BLaER1 treated with 17β-estradiol and CSF1 and Interleukin-3, amounts not matched to agents 10 nM and 100 nM (cell line): ENCODE results near the gene NIT2.
A peak's percentile ranks its signal among the peaks of the same experiment; 100 is the strongest.
"Not testable (repeated sequence)": the region's sequence is repeated elsewhere in the genome, so short reads cannot be mapped to it uniquely, and the experiment has no call there.

ENCODE experiments used
- H3K27ac ChIP-seq, 11 experiments: shearing (Covaris generic); formaldehyde crosslinking; 2 replicates each; pipeline ENCODE4 v1.8.1; 2022
- H3K27me3 ChIP-seq, 11 experiments: shearing (Covaris generic); formaldehyde crosslinking; 2 replicates each; pipeline ENCODE4 v1.8.1; 2022
- H3K36me3 ChIP-seq, 11 experiments: shearing (Covaris generic); formaldehyde crosslinking; 2 replicates each; pipeline ENCODE4 v1.8.1; 2022
- H3K4me1 ChIP-seq, 10 experiments: shearing (Covaris generic); formaldehyde crosslinking; 2 replicates each; pipeline ENCODE4 v1.8.1; 2022
- H3K4me2 ChIP-seq, 11 experiments: shearing (Covaris generic); formaldehyde crosslinking; 2 replicates each; pipeline ENCODE4 v1.8.1; 2022
- H3K4me3 ChIP-seq, 10 experiments: shearing (Covaris generic); formaldehyde crosslinking; 2 replicates each; pipeline ENCODE4 v1.8.1; 2022
- H3K9ac ChIP-seq, 11 experiments: shearing (Covaris generic); formaldehyde crosslinking; 2 replicates each; pipeline ENCODE4 v1.8.1; 2022
- H3K9me3 ChIP-seq, 11 experiments: shearing (Covaris generic); formaldehyde crosslinking; replicated peaks in 1 of 11; 2 replicates each; pipeline ENCODE4 v1.8.1; 2022
- H4K20me1 ChIP-seq, 11 experiments: shearing (Covaris generic); formaldehyde crosslinking; 2 replicates each; pipeline ENCODE4 v1.8.1; 2022
- Cebpa-rat ChIP-seq, 11 experiments: shearing (Covaris generic); IDR thresholded peaks; 2 replicates each; pipeline ENCODE4 v1.8.1; 2022

The NIT2 gene

GRCh38 chr3:100331660-100332059 is 2.9 kb upstream of the NIT2 start:
- peaks cover 0 to 11% (median 6%) of the 10 kb centered on the region in 11 experiments; a peak in 10 of 22 replicates for H3K9me3 ChIP-seq
- no peak overlapping the region for H3K27ac ChIP-seq
- H3K4me2 ChIP-seq, result no peak overlapping the region
- no peak for TF ChIP-seq Cebpa-rat (IDR thresholded peaks at IDR 0.05)
- no peaks in the 10 kb centered on the region for H4K20me1 ChIP-seq
- H3K27me3 ChIP-seq, result no peaks in the 10 kb centered on the region
- H3K4me1 ChIP-seq, result peaks cover 18 to 29% (median 21%) of the 10 kb centered on the region in 10 experiments
- H3K4me3 ChIP-seq, result no peak overlapping the region
- no peak overlapping the region for H3K9ac ChIP-seq
- peaks cover 0 to 11% (median 9%) of the 10 kb centered on the region in 11 experiments; a peak in 17 of 22 replicates for H3K36me3 ChIP-seq

GRCh38 chr3:100333051-100333450 is 1.5 kb upstream of the NIT2 start:
- H3K4me2 ChIP-seq, result peak overlapping the region in 3 of 11 experiments; percentile 37 to 94 (median 72); a peak in 4 of 22 replicates
- no peak for TF ChIP-seq Cebpa-rat (IDR thresholded peaks at IDR 0.05)
- no peak overlapping the region for H3K4me3 ChIP-seq
- H3K9me3 ChIP-seq, result no peaks in the 10 kb centered on the region; a peak in 1 of 22 replicates
- H4K20me1 ChIP-seq, result no peaks in the 10 kb centered on the region
- no peak overlapping the region for H3K27ac ChIP-seq
- H3K9ac ChIP-seq, result no peak overlapping the region
- H3K27me3 ChIP-seq, result no peaks in the 10 kb centered on the region
- peaks cover 0 to 3% (median 0%) of the 10 kb centered on the region in 11 experiments; a peak in 4 of 22 replicates for H3K36me3 ChIP-seq
- peaks cover 18 to 29% (median 21%) of the 10 kb centered on the region in 10 experiments for H3K4me1 ChIP-seq

GRCh38 chr3:100333970-100334487 is 528 bp upstream of the NIT2 start:
- H3K4me1 ChIP-seq, result peaks cover 18 to 29% (median 21%) of the 10 kb centered on the region in 10 experiments
- no peaks in the 10 kb centered on the region for H3K27me3 ChIP-seq
- no peak for TF ChIP-seq Cebpa-rat (IDR thresholded peaks at IDR 0.05)
- peaks cover 0 to 9% (median 0%) of the 10 kb centered on the region in 11 experiments; a peak in 2 of 22 replicates for H4K20me1 ChIP-seq
- peak overlapping the region; percentile 72 to 94 (median 88) for H3K4me2 ChIP-seq
- H3K4me3 ChIP-seq, result peak overlapping the region; percentile 73 to 91 (median 82)
- H3K27ac ChIP-seq, result peak overlapping the region in 10 of 11 experiments; percentile 54 to 95 (median 90); a peak in 18 of 22 replicates
- peaks cover 4 to 13% (median 7%) of the 10 kb centered on the region in 11 experiments; a peak in 20 of 22 replicates for H3K36me3 ChIP-seq
- H3K9me3 ChIP-seq, result no peaks in the 10 kb centered on the region; a peak in 1 of 22 replicates
- H3K9ac ChIP-seq, result peak overlapping the region; percentile 82 to 93 (median 88)

- H3K27ac ChIP-seq, result peak overlapping the region in 9 of 11 experiments; percentile 83 to 95 (median 90); a peak in 19 of 22 replicates
Observed at GRCh38 chr3:100335434-100335833, 877 bp downstream of the NIT2 start.

GRCh38 chr3:100336229-100336628 is 1.7 kb downstream of the NIT2 start:
- Histone ChIP-seq H3K4me1 (peaks cover 18 to 29% (median 21%) of the 10 kb centered on the region in 10 experiments), H4K20me1 (peaks cover 0 to 10% (median 0%) of the 10 kb centered on the region in 11 experiments; a peak in 2 of 22 replicates), H3K4me2 (peak overlapping the region in 8 of 11 experiments; percentile 72 to 91 (median 88); a peak in 9 of 22 replicates), H3K36me3 (peaks cover 26 to 35% (median 29%) of the 10 kb centered on the region in 11 experiments)
- not testable (repeated sequence) for H3K9me3 ChIP-seq, H3K27me3 ChIP-seq, H3K27ac ChIP-seq, H3K4me3 ChIP-seq, H3K9ac ChIP-seq

More at GRCh38 chr3:100335434-100335833, 877 bp downstream of the NIT2 start:
- H3K36me3 ChIP-seq, result peaks cover 18 to 27% (median 21%) of the 10 kb centered on the region in 11 experiments
- peaks cover 0 to 10% (median 0%) of the 10 kb centered on the region in 11 experiments; a peak in 2 of 22 replicates for H4K20me1 ChIP-seq
- peaks cover 18 to 29% (median 21%) of the 10 kb centered on the region in 10 experiments for H3K4me1 ChIP-seq
- H3K4me2 ChIP-seq, result peak overlapping the region; percentile 72 to 94 (median 88)
- H3K4me3 ChIP-seq, result peak overlapping the region; percentile 73 to 91 (median 82)
- no peaks in the 10 kb centered on the region for H3K9me3 ChIP-seq
- H3K9ac ChIP-seq, result peak overlapping the region; percentile 82 to 93 (median 88)
- H3K27me3 ChIP-seq, result no peaks in the 10 kb centered on the region
- TF ChIP-seq Cebpa-rat (IDR thresholded peaks at IDR 0.05), result no peak

GRCh38 chr3:100338911-100339310 is 4.4 kb downstream of the NIT2 start:
- peaks cover 8 to 17% (median 11%) of the 10 kb centered on the region in 11 experiments; a peak in 21 of 22 replicates for H3K9me3 ChIP-seq

GRCh38 chr3:100339786-100340185 is 5.2 kb downstream of the NIT2 start:
- Histone ChIP-seq H3K9ac (no peak overlapping the region), H3K9me3 (peaks cover 8 to 17% (median 11%) of the 10 kb centered on the region in 11 experiments; a peak in 21 of 22 replicates), H3K27ac (no peak overlapping the region), H3K27me3 (no peaks in the 10 kb centered on the region), H3K4me1 (peaks cover 8 to 13% (median 12%) of the 10 kb centered on the region in 10 experiments), H3K4me3 (no peak overlapping the region), H4K20me1 (peaks cover 0 to 10% (median 0%) of the 10 kb centered on the region in 11 experiments; a peak in 2 of 22 replicates), H3K36me3 (peaks cover 56 to 70% (median 63%) of the 10 kb centered on the region in 11 experiments), H3K4me2 (no peak overlapping the region)
- TF ChIP-seq Cebpa-rat (IDR thresholded peaks at IDR 0.05), result no peak

More at GRCh38 chr3:100338911-100339310, 4.4 kb downstream of the NIT2 start:
- Histone ChIP-seq H3K36me3 (peaks cover 51 to 62% (median 54%) of the 10 kb centered on the region in 11 experiments), H3K4me3 (no peak overlapping the region), H3K4me2 (no peak overlapping the region), H3K27me3 (no peaks in the 10 kb centered on the region), H3K9ac (no peak overlapping the region), H3K4me1 (peaks cover 12 to 18% (median 16%) of the 10 kb centered on the region in 10 experiments), H4K20me1 (peaks cover 0 to 10% (median 0%) of the 10 kb centered on the region in 11 experiments; a peak in 2 of 22 replicates), H3K27ac (no peak overlapping the region)
- no peak for TF ChIP-seq Cebpa-rat (IDR thresholded peaks at IDR 0.05)

GRCh38 chr3:100340527-100340926 is 6.0 kb downstream of the NIT2 start:
- peaks cover 8 to 17% (median 11%) of the 10 kb centered on the region in 11 experiments; a peak in 21 of 22 replicates for H3K9me3 ChIP-seq
- peaks cover 4 to 7% (median 6%) of the 10 kb centered on the region in 10 experiments for H3K4me1 ChIP-seq
- no peak overlapping the region for H3K27ac ChIP-seq
- no peak for TF ChIP-seq Cebpa-rat (IDR thresholded peaks at IDR 0.05)
- H3K4me3 ChIP-seq, result no peak overlapping the region
- H3K9ac ChIP-seq, result no peak overlapping the region
- H3K27me3 ChIP-seq, result no peaks in the 10 kb centered on the region
- H3K4me2 ChIP-seq, result no peak overlapping the region
- peaks cover 0 to 10% (median 0%) of the 10 kb centered on the region in 11 experiments; a peak in 2 of 22 replicates for H4K20me1 ChIP-seq
- peaks cover 62 to 78% (median 70%) of the 10 kb centered on the region in 11 experiments for H3K36me3 ChIP-seq

- peaks cover 82 to 88% (median 86%) of the 10 kb centered on the region in 11 experiments for H3K36me3 ChIP-seq
- peaks cover 0 to 11% (median 7%) of the 10 kb centered on the region in 11 experiments; a peak in 15 of 22 replicates for H3K9me3 ChIP-seq
- no peak for TF ChIP-seq Cebpa-rat (IDR thresholded peaks at IDR 0.05)
- H3K4me2 ChIP-seq, result no peak overlapping the region
- H4K20me1 ChIP-seq, result no peaks in the 10 kb centered on the region
- H3K4me1 ChIP-seq, result no peaks in the 10 kb centered on the region
- H3K27ac ChIP-seq, result no peak overlapping the region
- H3K9ac ChIP-seq, result no peak overlapping the region
- no peak overlapping the region for H3K4me3 ChIP-seq
- no peaks in the 10 kb centered on the region for H3K27me3 ChIP-seq
Observed at GRCh38 chr3:100348727-100349126, 14.2 kb downstream of the NIT2 start.

- not testable (repeated sequence) for H3K4me2 ChIP-seq, H3K4me3 ChIP-seq, H3K4me1 ChIP-seq, H3K9ac ChIP-seq, H3K27ac ChIP-seq, H4K20me1 ChIP-seq, H3K27me3 ChIP-seq
- peaks cover 0 to 11% (median 7%) of the 10 kb centered on the region in 11 experiments; a peak in 15 of 22 replicates for H3K9me3 ChIP-seq
- peaks cover 83 to 88% (median 86%) of the 10 kb centered on the region in 11 experiments for H3K36me3 ChIP-seq
Observed at GRCh38 chr3:100351770-100352169, 17.2 kb downstream of the NIT2 start.
